Neuronal stem cell (in vitro differentiated cells): ENCODE data around the gene TUBGCP3.

ENCODE experiments used
- DNase-seq: peaks from one replicate; pipeline ENCODE4 v3.0.0-alpha.2; 2013; ENCODE audit warnings: low spot score
- H2AFZ ChIP-seq: one replicate; pipeline ENCODE4 v1.6.1; 2013; ENCODE audit warnings: mild to moderate bottlenecking, low read length, inconsistent platforms
- H2AK5ac ChIP-seq: 2 replicates; pipeline ENCODE4 v1.6.1; 2013; ENCODE audit warnings: low read depth, mild to moderate bottlenecking, inconsistent platforms, low read length, moderate library complexity, mixed read lengths
- H2BK120ac ChIP-seq: 2 replicates; pipeline ENCODE4 v1.6.1; 2013; ENCODE audit warnings: low read depth, mild to moderate bottlenecking, inconsistent platforms, low read length, moderate library complexity, mixed read lengths
- H2BK12ac ChIP-seq: one replicate; pipeline ENCODE4 v1.6.1; 2013; ENCODE audit warnings: low read length, inconsistent platforms
- H2BK15ac ChIP-seq: 2 replicates; pipeline ENCODE4 v1.6.1; 2013; ENCODE audit warnings: mild to moderate bottlenecking, low read length, inconsistent platforms, mixed read lengths
- H2BK5ac ChIP-seq: one replicate; pipeline ENCODE4 v1.6.1; 2013; ENCODE audit warnings: inconsistent platforms, mild to moderate bottlenecking, low read length, moderate library complexity
- H3K14ac ChIP-seq: one replicate; pipeline ENCODE4 v1.6.1; 2013; ENCODE audit warnings: low read length, inconsistent platforms
- H3K18ac ChIP-seq: 2 replicates; pipeline ENCODE4 v1.6.1; 2013; ENCODE audit warnings: low read length, inconsistent platforms
- H3K23ac ChIP-seq: 2 replicates; pipeline ENCODE4 v1.6.1; 2013; ENCODE audit warnings: low read depth, mild to moderate bottlenecking, mixed read lengths, low read length, inconsistent platforms; ENCODE audit not compliant: poor library complexity
- H3K27ac ChIP-seq: replicated peaks from 3 replicates; pipeline ENCODE4 v1.5.1; 2013; ENCODE audit warnings: low read length, inconsistent platforms
- H3K27me3 ChIP-seq, 3 experiments: 2 replicates each; pipeline ENCODE4 v1.6.1; 2013; ENCODE audit warnings: low read length in 3 of 3, mild to moderate bottlenecking in 2 of 3, inconsistent platforms in 1 of 3, low read depth in 1 of 3, mixed read lengths in 1 of 3, moderate library complexity in 1 of 3; ENCODE audit not compliant: control insufficient read depth in 3 of 3, insufficient read depth in 3 of 3
- H3K36me3 ChIP-seq, 2 donors: replicated peaks in 1 of 2; 2 replicates each; pipeline ENCODE4 v1.6.1; 2013; ENCODE audit warnings: low read length in 2 of 2; ENCODE audit not compliant: control insufficient read depth in 2 of 2, insufficient read depth in 2 of 2
- H3K4ac ChIP-seq: 2 replicates; pipeline ENCODE4 v1.6.1; 2013; ENCODE audit warnings: inconsistent platforms, mild to moderate bottlenecking, low read length, moderate library complexity
- H3K4me1 ChIP-seq, 2 donors: 1 replicate in 1 of 2; 2 replicates in 1 of 2; pipeline ENCODE4 v1.6.1; 2013; ENCODE audit warnings: low read length in 2 of 2, low read depth in 1 of 2; ENCODE audit not compliant: control insufficient read depth in 2 of 2, insufficient read depth in 1 of 2
- H3K4me2 ChIP-seq: one replicate; pipeline ENCODE4 v1.6.1; 2013; ENCODE audit warnings: mild to moderate bottlenecking, low read length, inconsistent platforms; ENCODE audit not compliant: insufficient read depth, poor library complexity, severe bottlenecking
- H3K4me3 ChIP-seq, 2 donors: 2 replicates each; pipeline ENCODE4 v1.5.1; 2013; ENCODE audit warnings: low read length in 2 of 2, mild to moderate bottlenecking in 2 of 2, inconsistent platforms in 1 of 2, moderate library complexity in 1 of 2
- H3K79me1 ChIP-seq: one replicate; pipeline ENCODE4 v1.6.1; 2013; ENCODE audit warnings: low read depth, mild to moderate bottlenecking, inconsistent platforms, low read length, moderate library complexity
- H3K9ac ChIP-seq: one replicate; pipeline ENCODE4 v1.6.1; 2013; ENCODE audit warnings: mild to moderate bottlenecking, low read depth, low read length, inconsistent platforms; ENCODE audit not compliant: poor library complexity
- H3K9me3 ChIP-seq, 2 donors: replicated peaks in 1 of 2; 2 replicates each; pipeline versions ENCODE3 to v1.6.1; 2013; ENCODE audit warnings: low read length in 2 of 2, mild to moderate bottlenecking in 2 of 2, inconsistent platforms in 1 of 2, low read depth in 1 of 2, mixed read lengths in 1 of 2, moderate library complexity in 1 of 2; ENCODE audit not compliant: control insufficient read depth in 2 of 2, insufficient read depth in 1 of 2
- H4K8ac ChIP-seq: one replicate; pipeline ENCODE4 v1.6.1; 2013; ENCODE audit warnings: low read depth, mild to moderate bottlenecking, inconsistent platforms, low read length, moderate library complexity
- H4K91ac ChIP-seq: one replicate; pipeline ENCODE4 v1.6.1; 2013; ENCODE audit warnings: low read length, low read depth, mild to moderate bottlenecking, inconsistent platforms; ENCODE audit not compliant: poor library complexity
- whole genome bisulfite sequencing, 2 donors: extraction: QIAGEN DNeasy Blood & Tissue Kit; methylation state at CpG; one replicate each; pipeline ENCODE4 v1.1.7; 2013; ENCODE audit warnings: missing lambda C conversion rate in 2 of 2, mixed read lengths in 1 of 2; ENCODE audit not compliant: insufficient read length in 2 of 2, insufficient replicate concordance in 1 of 2; ENCODE audit errors: extremely low coverage in 2 of 2; 5-methylcytosine and 5-hydroxymethylcytosine counted together

TUBGCP3 gene

GRCh38 chr13:112443995-112444311 lies 144.0 kb downstream of the TUBGCP3 start:
- H3K4ac ChIP-seq: no peak overlapping the region
- H3K36me3 ChIP-seq: no peaks in the 10 kb centered on the region
- DNase-seq: peak; percentile 79
- no peak overlapping the region for H4K8ac ChIP-seq
- no peak overlapping the region for H3K27ac ChIP-seq
- peaks cover 6 to 18% of the 10 kb centered on the region in 2 donors for H3K4me1 ChIP-seq
- no peaks in the 10 kb centered on the region for H3K27me3 ChIP-seq
- H3K9me3 ChIP-seq: peaks cover 0 to 7% of the 10 kb centered on the region in 2 donors
- no peak overlapping the region for H3K14ac ChIP-seq
- peak overlapping the region; percentile 66 for H2AFZ ChIP-seq
- no peak overlapping the region for H3K4me3 ChIP-seq
- H2AK5ac ChIP-seq: peak overlapping the region; percentile 86
- H2BK15ac ChIP-seq: no peak overlapping the region
- H2BK12ac ChIP-seq: no peak overlapping the region
- H3K79me1 ChIP-seq: no peaks in the 10 kb centered on the region
- no peak overlapping the region for H3K23ac ChIP-seq
- H2BK5ac ChIP-seq: no peak overlapping the region
- WGBS, 2 donors: no CpG with 5 or more reads among the region's 10 CpGs
- no peak overlapping the region for H3K4me2 ChIP-seq
- H3K18ac ChIP-seq: no peak overlapping the region
- H3K9ac ChIP-seq: no peak overlapping the region
- no peak overlapping the region for H4K91ac ChIP-seq
- no peak overlapping the region for H2BK120ac ChIP-seq

- H3K9ac ChIP-seq: no peak overlapping the region
- no peak overlapping the region for H3K14ac ChIP-seq
- no peak overlapping the region for H3K4me3 ChIP-seq
- H2AK5ac ChIP-seq: peak overlapping the region; percentile 84
- no peak overlapping the region for H2BK12ac ChIP-seq
- no peak overlapping the region for H3K23ac ChIP-seq
- H2BK5ac ChIP-seq: no peak overlapping the region
- no peak overlapping the region for H3K4me2 ChIP-seq
- H3K18ac ChIP-seq: peak overlapping the region; percentile 85
- no peak overlapping the region for H4K8ac ChIP-seq
- DNase-seq: peak; percentile 66
- no peak overlapping the region for H2BK120ac ChIP-seq
- peak overlapping the region; percentile 67 for H4K91ac ChIP-seq
- no peak overlapping the region for H3K27ac ChIP-seq
- H2BK15ac ChIP-seq: no peak overlapping the region
- peaks cover 6 to 20% of the 10 kb centered on the region in 2 donors for H3K4me1 ChIP-seq
- peak overlapping the region; percentile 66 for H2AFZ ChIP-seq
- peaks cover under 1 to 7% of the 10 kb centered on the region in 2 donors for H3K9me3 ChIP-seq
- WGBS, 2 donors: no CpG with 5 or more reads among the region's 31 CpGs
- no peaks in the 10 kb centered on the region for H3K79me1 ChIP-seq
- no peaks in the 10 kb centered on the region for H3K27me3 ChIP-seq
- no peak overlapping the region for H3K4ac ChIP-seq
- H3K36me3 ChIP-seq: no peaks in the 10 kb centered on the region
Observed at GRCh38 chr13:112443191-112443994, 144.6 kb downstream of the TUBGCP3 start.

- Histone ChIP-seq H2BK5ac (no peak overlapping the region), H2AFZ (peak overlapping the region; percentile 37), H4K8ac (no peak overlapping the region), H3K23ac (no peak overlapping the region), H3K4me2 (no peak overlapping the region), H3K4ac (no peak overlapping the region), H3K27me3 (no peaks in the 10 kb centered on the region), H4K91ac (no peak overlapping the region), H3K9me3 (peaks cover 7 to 9% of the 10 kb centered on the region in 2 donors), H2AK5ac (peak overlapping the region; percentile 82), H3K27ac (no peak overlapping the region), H2BK12ac (peak overlapping the region; percentile 50), H3K79me1 (no peaks in the 10 kb centered on the region), H3K9ac (no peak overlapping the region), H3K14ac (no peak overlapping the region), H3K18ac (peak overlapping the region; percentile 24), H2BK15ac (no peak overlapping the region), H3K4me1 (peaks cover 6 to 20% of the 10 kb centered on the region in 2 donors), H3K4me3 (no peak overlapping the region), H2BK120ac (no peak overlapping the region), H3K36me3 (no peaks in the 10 kb centered on the region)
- peak; percentile 21 for DNase-seq
- WGBS, 2 donors: no CpG with 5 or more reads among the region's 21 CpGs
Observed at GRCh38 chr13:112442483-112443090, 145.4 kb downstream of the TUBGCP3 start.

DNA sequence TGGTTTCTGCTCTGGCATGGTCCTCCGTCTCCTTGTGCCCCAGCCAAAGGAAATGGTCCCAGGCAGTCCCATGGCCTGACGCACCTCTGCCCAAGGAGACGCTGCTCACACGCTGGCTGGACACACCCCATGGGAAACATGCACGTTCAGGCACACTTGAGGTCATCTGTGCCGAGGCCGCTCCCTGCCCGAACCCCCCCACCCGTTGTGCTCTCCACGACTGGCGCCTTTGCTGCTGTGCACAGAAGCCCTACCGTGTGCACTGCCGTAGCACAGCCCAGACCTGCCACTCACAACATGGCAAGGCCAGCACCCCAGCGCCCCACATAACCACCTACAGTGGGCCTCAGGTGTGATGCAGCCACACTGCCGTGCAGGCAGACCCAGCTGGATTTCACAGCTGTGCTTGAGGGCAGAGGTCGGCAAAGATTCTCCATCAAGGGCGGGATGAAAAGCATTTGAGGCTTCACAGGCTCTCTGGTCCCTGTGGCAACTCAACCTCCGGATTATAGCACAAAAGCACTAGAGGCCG lies 146.1 kb downstream of the TUBGCP3 start:
- Histone ChIP-seq H3K79me1 (no peaks in the 10 kb centered on the region), H3K4ac (peak overlapping the region; percentile 28), H2BK15ac (peak overlapping the region; percentile 88), H2AK5ac (peak overlapping the region; percentile 98), H2BK12ac (peak overlapping the region; percentile 59), H3K27me3 (no peaks in the 10 kb centered on the region), H3K27ac (no peak overlapping the region), H3K9ac (no peak overlapping the region), H3K14ac (no peak overlapping the region), H3K36me3 (no peaks in the 10 kb centered on the region), H2AFZ (no peak overlapping the region), H3K4me2 (no peak overlapping the region), H3K4me1 (peaks cover 6 to 20% of the 10 kb centered on the region in 2 donors), H3K4me3 (no peak overlapping the region), H2BK120ac (no peak overlapping the region), H3K23ac (no peak overlapping the region), H2BK5ac (peak overlapping the region; percentile 68), H3K9me3 (peaks cover 7 to 10% of the 10 kb centered on the region in 2 donors), H4K8ac (no peak overlapping the region), H3K18ac (peak overlapping the region; percentile 78), H4K91ac (no peak overlapping the region)
- no peak for DNase-seq
- WGBS, 2 donors: no CpG with 5 or more reads among the region's 19 CpGs
